DND-41 (cell line): ENCODE data around the gene SLC6A15.

ENCODE experiments used
- ATAC-seq: fragments of 200-7000 bp; cut with Tn5 transposase; 3 replicates; pipeline ENCODE4 v1.9.1; 2021; ENCODE audit warnings: low read depth; ENCODE audit not compliant: insufficient read depth
- DNase-seq: peaks from one replicate; pipeline ENCODE4 v3.0.0-alpha.2; 2020
- H2AFZ ChIP-seq: 2 replicates; pipeline ENCODE4 v1.6.0; 2012; ENCODE audit warnings: low read depth, low read length
- H3K27ac ChIP-seq: 2 replicates; pipeline ENCODE4 v1.5.1; 2012; ENCODE audit warnings: low read length, inconsistent platforms
- H3K27me3 ChIP-seq: fragments of 200-600 bp; sonication (generic); 2 replicates; pipeline ENCODE4 v1.6.0; 2012; ENCODE audit warnings: low read length, mild to moderate bottlenecking, inconsistent platforms; ENCODE audit not compliant: insufficient read depth, poor library complexity
- H3K36me3 ChIP-seq: 2 replicates; pipeline ENCODE4 v1.5.1; 2012; ENCODE audit warnings: low read length, inconsistent platforms; ENCODE audit not compliant: insufficient read depth
- H3K4me1 ChIP-seq: 2 replicates; pipeline ENCODE4 v1.5.1; 2012; ENCODE audit warnings: mild to moderate bottlenecking, low read length; ENCODE audit not compliant: insufficient read depth
- H3K4me2 ChIP-seq: 2 replicates; pipeline ENCODE4 v1.6.0; 2012; ENCODE audit warnings: mild to moderate bottlenecking, moderate library complexity, low read length, inconsistent platforms; ENCODE audit not compliant: insufficient read depth
- H3K4me3 ChIP-seq, 2 experiments: fragments of 200-600 bp in 1 of 2; shearing (Covaris generic) in 1 of 2; 2 replicates each; pipeline ENCODE4 v1.5.1; 2012 to 2016; ENCODE audit warnings: inconsistent platforms in 2 of 2, low read length in 2 of 2, mild to moderate bottlenecking in 2 of 2, low read depth in 1 of 2, moderate library complexity in 1 of 2
- H3K79me2 ChIP-seq: 2 replicates; pipeline ENCODE4 v1.6.0; 2012; ENCODE audit warnings: low read length, inconsistent platforms; ENCODE audit not compliant: insufficient read depth
- H3K9ac ChIP-seq: 2 replicates; pipeline ENCODE4 v1.6.0; 2012; ENCODE audit warnings: low read depth, mild to moderate bottlenecking, inconsistent platforms, low read length, moderate library complexity
- H3K9me3 ChIP-seq: 2 replicates; pipeline ENCODE4 v1.5.1; 2012; ENCODE audit warnings: low read length, moderate library complexity, mild to moderate bottlenecking, inconsistent platforms; ENCODE audit not compliant: insufficient read depth, severe bottlenecking
- H4K20me1 ChIP-seq: 2 replicates; pipeline ENCODE4 v1.6.0; 2012; ENCODE audit warnings: low read length; ENCODE audit not compliant: insufficient read depth
- EZH2 ChIP-seq: IDR thresholded peaks from 3 replicates; pipeline ENCODE4 v1.6.1; 2012; ENCODE audit warnings: borderline replicate concordance, low read depth, mild to moderate bottlenecking, moderate library complexity, low read length, inconsistent platforms; ENCODE audit not compliant: severe bottlenecking
- TF ChIP-seq, protein P1 (sequence below): IDR thresholded peaks from 2 replicates; pipeline ENCODE4 v1.5.1; 2012; ENCODE audit warnings: borderline replicate concordance, low read length, moderate library complexity, mild to moderate bottlenecking; ENCODE audit not compliant: poor library complexity, severe bottlenecking; ENCODE audit errors: extremely low read depth

The SLC6A15 gene

DNA sequence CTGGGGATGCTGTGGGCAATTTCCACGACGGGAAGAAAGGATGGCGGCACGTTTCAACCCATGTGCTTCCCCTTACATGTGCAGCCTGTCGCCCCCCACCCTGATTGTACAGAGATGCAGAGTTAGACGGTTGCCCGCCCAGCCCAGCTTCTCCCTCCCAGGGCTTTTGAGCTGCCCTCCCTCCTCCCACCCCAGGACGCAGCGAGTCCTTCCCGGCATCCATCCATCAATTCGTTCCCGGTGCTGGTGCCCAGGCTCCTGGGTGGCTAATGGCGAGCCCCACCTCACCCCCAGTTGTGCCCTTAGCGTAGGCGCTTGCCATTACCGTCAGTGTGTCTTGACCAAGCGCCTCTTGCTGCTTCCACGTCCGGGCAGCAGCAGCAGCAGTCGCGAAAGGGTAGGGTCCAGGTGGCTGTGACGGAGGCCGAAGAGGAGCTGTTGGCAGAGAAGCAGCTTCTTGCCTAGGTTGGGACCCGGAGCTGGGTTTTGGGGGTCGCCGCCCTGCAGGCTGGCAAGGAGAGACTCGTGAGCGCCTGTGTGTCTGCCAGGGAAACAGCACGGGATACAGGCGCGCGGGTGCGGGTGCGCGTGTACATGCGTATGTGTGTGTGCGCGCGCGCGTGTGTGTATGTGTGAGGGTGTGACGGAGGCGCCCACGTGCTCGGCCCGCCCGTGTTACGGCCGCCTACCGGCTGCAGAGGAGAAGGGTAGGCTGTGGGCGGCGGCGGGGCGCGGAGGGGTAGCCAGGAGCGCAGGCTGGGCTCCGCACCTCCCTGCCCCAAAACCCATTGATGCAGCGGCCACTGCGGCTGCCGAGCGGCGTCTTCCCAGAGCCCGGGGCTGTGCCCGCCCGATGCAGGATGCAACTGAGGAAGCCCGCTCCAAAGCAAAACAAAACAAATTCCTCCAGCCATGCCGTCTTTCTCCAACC is at the start of gene SLC6A15:
Gene SLC6A15, minus strand, starts transcription at position 602 of the 931 bp plus-strand sequence. CDS start 20,679 bp downstream, outside the sequence.
- no peaks in the 10 kb centered on the region for H3K4me1 ChIP-seq
- H4K20me1 ChIP-seq, result no peaks in the 10 kb centered on the region
- no peaks in the 10 kb centered on the region for H3K9me3 ChIP-seq
- no peaks in the 10 kb centered on the region for H3K79me2 ChIP-seq
- H3K36me3 ChIP-seq, result no peaks in the 10 kb centered on the region
- no peak for DNase-seq
- H2AFZ ChIP-seq, result no peak within 1 kb of the TSS
- no peak for ATAC-seq
- H3K9ac ChIP-seq, result no peak within 1 kb of the TSS
- no peaks in the 10 kb centered on the region for H3K27me3 ChIP-seq
- no peak for TF ChIP-seq EZH2
- TF ChIP-seq, protein P1, sequence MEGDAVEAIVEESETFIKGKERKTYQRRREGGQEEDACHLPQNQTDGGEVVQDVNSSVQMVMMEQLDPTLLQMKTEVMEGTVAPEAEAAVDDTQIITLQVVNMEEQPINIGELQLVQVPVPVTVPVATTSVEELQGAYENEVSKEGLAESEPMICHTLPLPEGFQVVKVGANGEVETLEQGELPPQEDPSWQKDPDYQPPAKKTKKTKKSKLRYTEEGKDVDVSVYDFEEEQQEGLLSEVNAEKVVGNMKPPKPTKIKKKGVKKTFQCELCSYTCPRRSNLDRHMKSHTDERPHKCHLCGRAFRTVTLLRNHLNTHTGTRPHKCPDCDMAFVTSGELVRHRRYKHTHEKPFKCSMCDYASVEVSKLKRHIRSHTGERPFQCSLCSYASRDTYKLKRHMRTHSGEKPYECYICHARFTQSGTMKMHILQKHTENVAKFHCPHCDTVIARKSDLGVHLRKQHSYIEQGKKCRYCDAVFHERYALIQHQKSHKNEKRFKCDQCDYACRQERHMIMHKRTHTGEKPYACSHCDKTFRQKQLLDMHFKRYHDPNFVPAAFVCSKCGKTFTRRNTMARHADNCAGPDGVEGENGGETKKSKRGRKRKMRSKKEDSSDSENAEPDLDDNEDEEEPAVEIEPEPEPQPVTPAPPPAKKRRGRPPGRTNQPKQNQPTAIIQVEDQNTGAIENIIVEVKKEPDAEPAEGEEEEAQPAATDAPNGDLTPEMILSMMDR, result no peak
- H3K27ac ChIP-seq, result no peak within 1 kb of the TSS
- no peak within 1 kb of the TSS for H3K4me3 ChIP-seq
- H3K4me2 ChIP-seq, result no peak within 1 kb of the TSS

DNA sequence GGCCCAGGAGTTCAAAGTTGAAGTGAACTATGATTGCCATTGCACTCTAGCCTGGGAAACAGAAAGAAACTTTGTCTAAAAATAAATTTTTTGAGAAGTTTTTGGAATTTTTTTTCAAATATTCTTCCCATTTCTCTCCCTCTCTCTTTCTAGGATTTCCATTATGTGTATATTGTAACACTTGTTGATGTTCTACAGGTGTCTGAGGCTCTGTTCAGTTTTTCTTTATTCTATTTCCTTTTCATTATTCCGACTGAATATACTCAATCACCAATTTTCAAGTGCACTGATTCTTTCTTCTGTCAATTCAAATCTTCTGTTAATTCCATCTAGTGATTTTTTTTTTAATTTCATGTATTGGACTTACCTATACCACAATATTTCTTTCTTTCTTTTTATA is 48.3 kb upstream of the SLC6A15 start:
- Histone ChIP-seq H3K4me3 (no peak overlapping the region), H3K4me2 (no peak overlapping the region)

DNA sequence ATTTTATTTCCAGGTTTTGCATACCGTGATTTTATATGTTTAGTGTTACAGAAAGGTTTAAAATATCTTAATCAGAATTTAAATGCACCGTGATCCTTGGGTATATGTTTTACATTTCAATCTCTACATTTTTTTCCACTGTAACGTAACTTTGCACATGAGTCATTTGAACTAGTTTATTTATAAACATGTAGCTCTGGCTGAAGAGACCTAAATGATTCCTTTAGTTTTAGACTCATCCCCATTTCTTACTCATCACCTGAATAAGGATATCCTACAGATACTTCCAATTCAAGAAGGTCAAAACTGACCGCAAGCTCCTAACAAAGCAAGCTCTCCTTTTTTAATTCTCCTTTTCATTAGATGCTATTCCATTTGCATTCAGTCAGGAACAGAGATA is 42.7 kb upstream of the SLC6A15 start:
- no peaks in the 10 kb centered on the region for H3K36me3 ChIP-seq
- ATAC-seq (no peak), DNase-seq (no peak)
- no peak overlapping the region for H3K9ac ChIP-seq
- no peaks in the 10 kb centered on the region for H3K79me2 ChIP-seq
- H3K9me3 ChIP-seq, result no peaks in the 10 kb centered on the region
- no peak overlapping the region for H3K4me3 ChIP-seq
- no peak overlapping the region for H3K27ac ChIP-seq
- H3K27me3 ChIP-seq, result no peaks in the 10 kb centered on the region
- H3K4me2 ChIP-seq, result no peak overlapping the region
- no peaks in the 10 kb centered on the region for H4K20me1 ChIP-seq
- H3K4me1 ChIP-seq, result no peaks in the 10 kb centered on the region
- no peak overlapping the region for H2AFZ ChIP-seq
- TF ChIP-seq EZH2, result no peak
- TF ChIP-seq, protein P1, result no peak

More for the DNA sequence above, 48.3 kb upstream of the SLC6A15 start:
- DNase-seq (no peak), ATAC-seq (no peak)
- no peaks in the 10 kb centered on the region for H3K36me3 ChIP-seq
- no peaks in the 10 kb centered on the region for H3K4me1 ChIP-seq
- no peaks in the 10 kb centered on the region for H3K9me3 ChIP-seq
- no peak overlapping the region for H3K9ac ChIP-seq
- no peak overlapping the region for H2AFZ ChIP-seq
- no peaks in the 10 kb centered on the region for H3K79me2 ChIP-seq
- no peaks in the 10 kb centered on the region for H3K27me3 ChIP-seq
- TF ChIP-seq EZH2, result no peak
- TF ChIP-seq, protein P1, result no peak
- no peaks in the 10 kb centered on the region for H4K20me1 ChIP-seq
- no peak overlapping the region for H3K27ac ChIP-seq
